ENCODE measurements around the gene MECR.

The MECR gene

GRCh38 chr1:29202053-29202452, 28.7 kb downstream of the MECR start:
- DNase-seq (ENCODE audit: low read depth), result no peak

GRCh38 chr1:29201595-29202051, 29.1 kb downstream of the MECR start:
- DNase-seq (ENCODE audit: low read depth), result no peak

DNA sequence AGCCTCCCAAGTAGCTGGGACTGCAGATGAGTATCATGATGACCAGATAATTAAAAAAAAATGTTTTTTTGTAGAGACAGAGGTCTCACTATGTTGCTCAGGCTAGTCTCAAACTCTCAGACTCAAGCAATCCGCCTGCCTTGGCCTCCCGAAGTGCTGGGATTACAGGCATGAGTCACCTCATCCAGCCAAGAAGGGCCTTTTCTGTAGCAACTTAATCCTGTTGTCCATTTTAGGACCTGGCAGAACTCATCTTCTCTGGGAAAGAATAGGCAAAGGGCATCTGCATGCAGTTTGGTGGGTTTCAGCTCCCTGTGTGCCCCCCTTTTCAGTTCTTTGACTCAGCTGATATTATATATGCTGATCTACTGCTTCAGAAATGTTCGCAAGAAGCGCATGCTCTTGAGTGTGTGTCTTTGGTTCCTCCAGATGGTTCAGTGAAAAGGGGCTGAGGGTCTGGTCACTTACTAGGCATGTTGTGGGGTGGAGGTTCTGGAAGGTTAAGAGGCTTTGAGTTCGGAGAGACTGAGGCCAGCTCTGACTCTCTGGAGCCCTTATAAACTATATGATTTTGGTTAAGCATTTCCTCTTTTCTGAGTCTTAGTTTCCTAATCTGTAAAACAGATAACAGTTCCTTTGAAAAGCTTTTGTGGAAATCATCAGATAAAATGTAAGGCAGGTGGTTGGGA, 29.7 kb downstream of the MECR start:
- no peak for DNase-seq (ENCODE audit: low read depth)

DNA sequence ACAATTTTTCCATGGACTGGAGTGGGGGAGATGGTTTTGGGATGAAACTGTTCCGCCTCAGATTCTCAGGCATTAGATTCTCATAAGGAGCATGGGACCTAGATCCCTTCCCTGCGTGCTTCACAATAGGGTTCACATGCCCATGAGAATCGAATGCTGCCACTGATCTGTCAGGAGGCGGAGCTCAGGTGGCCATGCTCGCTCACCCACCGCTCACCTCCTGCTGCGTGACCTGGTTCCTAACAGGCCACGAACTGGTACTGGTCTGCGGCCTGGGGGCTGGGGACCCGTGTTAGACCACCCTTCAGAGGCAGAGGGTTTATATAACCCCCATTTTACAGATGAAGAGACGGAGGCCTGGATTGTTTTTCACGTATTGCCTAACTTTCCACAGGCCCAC, 32.7 kb downstream of the MECR start:
- DNase-seq (ENCODE audit: low read depth), result no peak

DNA sequence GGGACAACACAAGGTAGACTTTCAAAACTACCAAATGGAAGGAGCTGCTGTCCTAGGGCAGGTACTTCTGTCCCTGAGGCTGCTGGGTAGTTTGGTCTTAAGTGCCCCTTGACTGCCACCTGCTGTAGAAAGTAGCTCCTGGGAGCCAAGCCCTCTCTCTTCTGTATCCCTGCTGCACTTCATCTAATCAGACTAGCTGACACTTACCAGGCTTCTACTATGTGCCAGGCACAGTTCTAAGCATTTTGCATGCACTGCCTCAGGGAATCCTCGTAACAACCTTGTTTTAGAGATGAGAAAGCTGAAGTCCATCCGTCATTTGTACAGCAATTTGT, 33.2 kb downstream of the MECR start:
- DNase-seq (ENCODE audit: low read depth), result no peak

DNA sequence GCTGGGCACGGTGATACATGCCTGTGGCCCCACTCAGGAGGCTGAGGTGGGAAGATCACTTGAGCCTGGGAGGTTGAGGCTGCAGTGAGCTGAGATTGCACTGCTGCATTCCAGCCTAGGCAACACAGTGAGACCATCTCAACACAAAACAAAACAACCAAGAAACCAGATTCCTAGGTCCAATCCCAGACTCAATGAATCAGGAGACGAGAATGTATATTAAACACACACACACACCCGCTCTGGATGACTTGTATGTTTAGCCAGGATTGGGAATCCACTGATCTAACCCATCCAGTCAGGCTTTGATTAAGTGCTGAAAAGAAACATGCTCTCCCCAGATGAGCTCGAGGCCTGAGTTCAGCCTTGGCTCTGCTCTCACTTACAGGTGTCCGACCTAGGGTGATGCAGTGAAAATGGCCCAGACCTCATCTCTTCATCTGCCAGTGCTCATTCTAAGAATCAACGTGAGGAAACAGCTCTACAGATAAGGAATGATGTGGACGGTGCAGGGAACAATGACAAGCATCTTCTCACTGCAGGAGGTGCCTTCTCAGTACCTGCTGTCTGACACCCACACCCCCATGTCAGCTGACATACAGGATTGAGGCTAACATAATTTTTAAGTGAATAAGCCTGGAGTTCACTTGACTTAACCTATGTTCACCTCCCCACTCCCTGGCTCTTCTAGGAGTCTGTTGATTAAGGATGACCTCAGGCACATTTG, 33.7 kb downstream of the MECR start:
- peak; percentile 57 for DNase-seq (ENCODE audit: low read depth)

GRCh38 chr1:29195881-29196291, 34.8 kb downstream of the MECR start:
- DNase-seq (ENCODE audit: low read depth), result no peak

DNA sequence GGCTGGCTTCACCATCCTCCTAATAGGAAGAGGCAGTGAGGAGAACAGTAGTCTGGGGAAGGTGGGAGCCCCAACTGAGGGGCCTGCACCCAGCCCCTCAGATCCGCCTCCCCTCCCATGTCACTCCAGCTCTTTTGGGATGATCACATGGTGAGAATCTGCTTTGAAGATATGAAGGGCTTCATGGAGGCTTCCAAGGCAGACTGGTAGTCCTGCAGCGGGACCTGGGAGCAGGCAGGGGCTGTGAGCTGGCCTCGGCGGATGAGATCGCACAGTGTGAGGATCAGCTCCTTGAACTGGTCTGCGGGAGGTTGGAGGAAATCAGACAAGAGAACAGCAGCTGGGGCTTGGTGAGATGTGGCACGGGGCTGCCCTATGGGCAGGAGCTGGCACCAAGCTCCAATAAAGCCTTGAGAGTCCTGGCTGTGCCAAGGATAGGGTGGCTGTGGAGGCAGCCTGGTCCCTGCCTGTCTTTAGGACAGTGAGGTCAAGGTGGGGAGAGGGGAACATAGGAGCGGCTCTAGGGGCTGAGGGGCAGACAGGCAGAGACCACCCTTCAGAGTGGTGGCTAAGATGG, 36.8 kb downstream of the MECR start:
- no peak for DNase-seq (ENCODE audit: low read depth)

- DNase-seq (ENCODE audit: low read depth), result no peak
These were observed 40.0 kb downstream of the MECR start for GRCh38 chr1:29190718-29191117.

DNA sequence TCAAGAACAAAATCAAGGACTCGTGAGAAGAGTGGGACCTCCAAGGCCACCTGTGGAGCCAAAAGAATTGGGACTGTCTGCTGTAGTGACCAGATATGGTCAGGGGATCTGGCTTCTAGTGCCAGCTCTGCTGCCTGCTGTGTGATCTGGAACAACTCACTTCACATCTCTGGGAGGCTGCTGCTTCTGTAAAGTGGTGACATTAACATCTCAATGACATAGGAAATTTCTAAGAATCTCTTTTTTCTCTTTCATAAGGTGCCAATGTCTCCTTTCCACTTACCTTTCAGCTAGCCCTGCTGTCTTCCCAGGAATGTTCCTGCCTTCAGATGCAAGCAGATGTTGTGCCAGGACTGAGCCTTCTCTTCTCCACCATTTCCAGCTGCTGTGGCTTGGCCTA, 44.0 kb downstream of the MECR start:
- DNase-seq (ENCODE audit: low read depth), result no peak

DNA sequence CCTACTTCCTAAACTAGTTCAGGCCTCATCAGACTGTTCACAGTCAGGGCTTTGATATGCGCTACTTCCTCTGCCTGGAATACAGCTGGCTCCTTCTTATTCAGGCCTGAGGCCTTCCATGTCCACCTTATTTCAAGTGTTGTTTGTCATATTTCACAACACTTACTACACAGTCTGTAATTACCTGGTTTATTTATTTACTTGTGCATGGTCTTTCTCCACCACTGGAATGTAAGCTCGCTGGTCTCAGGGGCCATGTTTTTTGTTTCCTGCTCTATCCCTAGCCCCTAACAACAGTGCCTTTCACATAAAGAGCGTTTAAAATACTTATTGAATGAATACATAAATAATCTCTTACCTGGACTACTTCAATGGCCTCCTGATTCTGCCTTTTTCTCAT, 44.5 kb downstream of the MECR start:
- no peak for DNase-seq (ENCODE audit: low read depth)

GRCh38 chr1:29183287-29183686, 47.4 kb downstream of the MECR start:
- DNase-seq (ENCODE audit: low read depth), result no peak

GRCh38 chr1:29181413-29182225, 49.1 kb downstream of the MECR start, which contains the start of gene SRSF4:
SRSF4 (minus strand) TSS chr1:29181900; CDS start chr1:29181752, 148 bp downstream.
- peak; percentile 96 for DNase-seq (ENCODE audit: low read depth)

- no peak for DNase-seq (ENCODE audit: low read depth)
These were observed 50.0 kb downstream of the MECR start for GRCh38 chr1:29180497-29181412.

GRCh38 chr1:29179641-29180184, 51.0 kb downstream of the MECR start:
- no peak for DNase-seq (ENCODE audit: low read depth)

DNA sequence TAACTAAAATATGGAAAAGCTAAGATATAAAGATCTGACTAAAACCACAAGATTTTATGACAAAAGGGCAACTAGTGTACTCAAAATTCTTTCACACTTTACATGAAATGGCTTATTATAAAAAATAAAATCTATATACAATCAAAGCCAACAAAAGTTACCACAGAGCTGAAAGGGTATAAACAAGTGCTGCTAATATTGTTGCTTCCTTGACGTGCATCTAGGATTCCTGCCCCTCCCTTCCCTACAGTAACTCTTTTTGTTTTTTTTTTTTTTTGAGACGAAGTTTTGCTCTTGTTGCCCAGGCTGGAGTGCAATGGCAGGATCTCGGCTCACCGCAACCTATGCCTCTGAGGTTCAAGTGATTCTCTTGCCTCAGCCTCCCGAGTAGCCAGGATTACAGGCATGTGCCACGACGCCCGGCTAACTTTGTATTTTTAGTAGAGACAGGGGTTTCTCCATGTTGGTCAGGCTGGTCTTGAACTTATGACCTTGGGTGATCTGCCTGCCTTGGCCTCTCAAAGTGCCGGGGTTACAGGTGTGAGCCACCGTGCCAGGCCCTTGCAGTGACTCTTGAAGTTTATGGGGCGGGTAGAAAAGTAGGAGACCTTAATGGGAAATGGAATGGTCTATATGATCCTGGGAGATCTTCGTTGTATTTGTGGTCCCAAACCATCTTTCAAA, 53.6 kb downstream of the MECR start:
- no peak for DNase-seq (ENCODE audit: low read depth)

DNA sequence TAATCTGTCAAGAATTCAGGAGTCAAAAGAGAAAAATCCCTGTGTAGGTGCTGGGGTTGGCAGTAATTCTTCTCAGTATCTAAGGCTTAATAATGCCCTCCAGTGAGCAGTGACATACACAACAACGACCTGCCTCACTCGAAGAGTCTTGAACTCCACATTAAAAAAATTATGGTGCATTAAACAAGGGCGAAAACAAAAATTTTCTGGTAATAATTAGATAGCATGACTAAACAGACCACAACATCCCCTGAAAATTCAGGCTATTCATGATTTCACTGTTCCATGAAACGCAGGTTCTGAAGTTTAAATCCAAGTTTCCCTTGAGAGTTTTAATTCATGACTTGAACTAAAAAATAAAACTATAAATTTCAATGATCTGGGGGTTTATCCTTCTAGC, 54.2 kb downstream of the MECR start:
- no peak for DNase-seq (ENCODE audit: low read depth)

DNA sequence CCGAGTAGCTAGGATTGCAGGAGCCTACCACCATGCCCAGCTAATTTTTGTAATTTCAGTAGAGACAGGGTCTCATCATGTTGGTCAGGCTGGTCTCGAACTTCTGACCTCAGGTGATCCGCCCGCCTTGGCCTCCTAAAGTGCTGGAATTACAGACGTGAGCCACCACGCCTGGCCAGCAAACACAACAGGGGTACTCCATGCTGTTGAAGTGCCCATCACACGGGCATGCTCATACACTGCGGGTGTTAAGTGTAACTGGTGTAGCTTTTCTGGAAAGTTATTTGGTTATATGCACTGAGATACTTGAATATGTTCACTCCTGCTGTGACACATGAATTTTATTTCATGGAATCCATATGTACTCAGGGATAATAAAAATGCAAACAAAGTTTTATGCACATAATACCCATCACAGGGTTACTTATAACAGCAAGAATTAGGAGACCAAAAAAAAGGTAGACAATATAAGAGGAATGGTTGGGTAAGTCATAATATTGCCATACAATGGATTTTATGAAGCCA, 58.3 kb downstream of the MECR start:
- no peak for DNase-seq (ENCODE audit: low read depth)

DNA sequence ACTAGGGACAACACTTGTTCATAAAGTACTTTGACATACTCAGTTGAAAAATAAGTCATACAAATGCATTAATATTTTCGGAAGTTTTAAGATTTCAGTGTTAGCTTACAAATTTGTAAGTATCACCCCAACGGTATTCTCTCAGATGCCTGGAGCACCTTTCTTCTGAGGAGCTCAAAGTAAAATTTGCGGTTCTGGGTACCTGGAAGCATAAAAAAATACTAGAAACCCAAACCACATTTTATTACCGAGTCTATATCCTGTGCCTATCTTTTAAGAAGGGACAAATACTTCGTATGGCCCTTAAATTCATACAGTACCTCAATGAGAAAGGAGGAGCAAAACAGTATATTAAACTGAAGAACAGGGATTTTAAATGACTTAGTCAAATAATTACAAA, 59.2 kb downstream of the MECR start:
- DNase-seq (ENCODE audit: low read depth), result no peak

DNA sequence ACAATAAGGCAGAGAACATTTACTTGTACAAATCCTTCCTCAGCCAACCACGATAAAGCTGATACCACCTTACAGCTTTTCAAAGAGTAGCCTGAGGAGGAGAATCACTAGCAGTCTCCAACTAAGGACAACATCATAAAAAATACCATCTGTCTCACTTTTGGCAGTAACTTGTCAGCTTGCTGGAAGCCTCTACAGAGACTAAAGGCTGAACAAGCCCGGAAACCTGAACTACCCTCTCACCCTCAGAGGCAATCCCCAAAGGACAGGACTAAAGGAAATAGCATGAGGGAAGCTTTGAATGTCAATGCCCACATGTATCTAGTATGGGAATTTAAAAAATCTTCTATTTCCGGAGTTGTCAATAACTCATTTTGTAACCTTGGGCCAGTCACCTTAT, 59.6 kb downstream of the MECR start:
- DNase-seq (ENCODE audit: low read depth), result peak; percentile 38

Measured in stromal cell of bone marrow (primary cell).